B cell (primary cell): ENCODE data around the gene SLC6A6. TPM values are rescaled to one million over a fixed set of nuclear protein-coding genes. Genes with fewer than 3 reads are reported as not detected.
"Not testable (repeated sequence)": the region's sequence is repeated elsewhere in the genome, so short reads cannot be mapped to it uniquely, and the experiment has no call there.

Source experiments
- ATAC-seq: fragments of 200-7000 bp; cut with Tn5 transposase; one replicate; pipeline ENCODE4 v1.10.0; 2021; ENCODE audit warnings: low read depth, mild to moderate bottlenecking, moderate number of reproducible peaks, moderate library complexity
- CTCF ChIA-PET: fragments of 350-600 bp; sonication (Branson Sonifier 250); formaldehyde crosslinking; loops from one replicate; lab custom pipeline; 2021; ENCODE audit warnings: antibody characterized with exemption, inconsistent platforms; lab: Charles Lee
- POLR2A ChIA-PET: fragments of 350-600 bp; sonication (Branson Sonifier 250); formaldehyde crosslinking; loops from one replicate; lab custom pipeline; 2021; ENCODE audit warnings: antibody characterized with exemption; lab: Charles Lee
- DNase-seq: peaks from one replicate; pipeline ENCODE4 v3.0.0; 2013
- H2AFZ ChIP-seq: 2 replicates; pipeline ENCODE4 v1.6.1; 2012; ENCODE audit warnings: mild to moderate bottlenecking, low read depth, low read length; ENCODE audit not compliant: insufficient read depth, poor library complexity, severe bottlenecking
- H3K27ac ChIP-seq, 2 donors: 1 replicate in 1 of 2; 2 replicates in 1 of 2; pipeline ENCODE4 v1.5.1; 2012 to 2013; ENCODE audit warnings: low read length in 2 of 2, mild to moderate bottlenecking in 2 of 2, moderate library complexity in 1 of 2
- H3K27me3 ChIP-seq, 4 experiments: fragments of 200-600 bp in 1 of 4; sonication (generic) in 1 of 4; replicated peaks in 1 of 4; 1 replicate in 2 of 4; 2 replicates in 2 of 4; pipeline versions ENCODE4 v1.6.1 to v1.7.0; 2013 to 2016; ENCODE audit warnings: low read length in 3 of 4, mild to moderate bottlenecking in 2 of 4, mixed read lengths in 1 of 4, moderate library complexity in 1 of 4; ENCODE audit not compliant: insufficient read depth in 4 of 4, control insufficient read depth in 3 of 4; ENCODE audit errors: control extremely low read depth in 1 of 4
- H3K36me3 ChIP-seq, 2 experiments: replicated peaks in 1 of 2; 1 replicate in 1 of 2; 2 replicates in 1 of 2; pipeline versions ENCODE4 v1.6.1 to v1.7.1; 2013; ENCODE audit warnings: low read length in 1 of 2; ENCODE audit not compliant: insufficient read depth in 2 of 2, control insufficient read depth in 1 of 2; ENCODE audit errors: control extremely low read depth in 1 of 2, extremely low read depth in 1 of 2
- H3K4me1 ChIP-seq, 2 donors: fragments of 200-600 bp in 1 of 2; sonication (generic) in 1 of 2; 1 replicate in 1 of 2; 2 replicates in 1 of 2; pipeline versions ENCODE4 v1.5.1 to v1.6.1; 2013 to 2017; ENCODE audit warnings: low read length in 2 of 2; ENCODE audit not compliant: control insufficient read depth in 2 of 2, insufficient read depth in 2 of 2
- H3K4me2 ChIP-seq: replicated peaks from 2 replicates; pipeline ENCODE3; 2012; ENCODE audit warnings: mild to moderate bottlenecking, low read depth, low read length; ENCODE audit not compliant: poor library complexity, severe bottlenecking
- H3K4me3 ChIP-seq, 5 experiments: fragments of 200-600 bp in 1 of 5; sonication (generic) in 1 of 5; 1 replicate in 3 of 5; 2 replicates in 2 of 5; pipeline versions ENCODE4 v1.5.1 to v1.7.0; 2011 to 2016; ENCODE audit warnings: low read length in 4 of 5, mild to moderate bottlenecking in 4 of 5, low read depth in 2 of 5, control low read depth in 1 of 5, moderate library complexity in 1 of 5; ENCODE audit not compliant: insufficient read depth in 1 of 5; ENCODE audit errors: control extremely low read depth in 1 of 5, extremely low read depth in 1 of 5
- H3K79me2 ChIP-seq: fragments of 200-600 bp; sonication (generic); one replicate; pipeline ENCODE4 v1.6.0; 2016; ENCODE audit warnings: low read length; ENCODE audit not compliant: control insufficient read depth, insufficient read depth
- H3K9ac ChIP-seq: fragments of 200-600 bp; sonication (generic); 2 replicates; pipeline ENCODE4 v1.6.1; 2017; ENCODE audit warnings: mild to moderate bottlenecking, low read length, moderate library complexity
- H3K9me3 ChIP-seq, 3 donors: one replicate each; pipeline versions ENCODE4 v1.6.1 to v1.7.1; 2013; ENCODE audit warnings: low read length in 2 of 3; ENCODE audit not compliant: control insufficient read depth in 2 of 3, insufficient read depth in 1 of 3; ENCODE audit errors: control extremely low read depth in 1 of 3
- H4K20me1 ChIP-seq: 2 replicates; pipeline ENCODE4 v1.6.0; 2012; ENCODE audit warnings: mild to moderate bottlenecking, low read length; ENCODE audit not compliant: insufficient read depth, control insufficient read depth, poor library complexity, severe bottlenecking
- H3K27ac Mint-ChIP-seq: one replicate; pipeline ENCODE4 v1.8.0; 2021; ENCODE audit warnings: mixed read lengths
- H3K27me3 Mint-ChIP-seq: one replicate; pipeline ENCODE4 v1.8.0; 2021; ENCODE audit warnings: mixed read lengths
- H3K4me1 Mint-ChIP-seq: one replicate; pipeline ENCODE4 v1.8.0; 2021; ENCODE audit warnings: mixed read lengths
- H3K4me3 Mint-ChIP-seq: one replicate; pipeline ENCODE4 v1.8.0; 2021; ENCODE audit warnings: mixed read lengths
- H3K9me3 Mint-ChIP-seq: one replicate; pipeline ENCODE4 v1.8.0; 2022; ENCODE audit warnings: mixed read lengths; ENCODE audit not compliant: insufficient read depth
- EZH2 ChIP-seq: IDR thresholded peaks from 2 replicates; pipeline ENCODE4 v1.6.1; 2012; ENCODE audit warnings: borderline replicate concordance, low read depth, mild to moderate bottlenecking, moderate library complexity, low read length; ENCODE audit not compliant: insufficient read depth, poor library complexity, severe bottlenecking
- WGBS: methylation state at CpG from one replicate; pipeline ENCODE4 v1.1.5; 2013; ENCODE audit warnings: missing lambda C conversion rate; ENCODE audit not compliant: insufficient coverage; 5-methylcytosine and 5-hydroxymethylcytosine counted together
- intact Hi-C: fragments of 100-400 bp; cut with micrococcal nuclease; formaldehyde crosslinking; loops from one replicate; pipeline ENCODE4 v1.10.0; 2022
- polyA plus RNA-seq: library from polyadenylated mRNA; depleted of rRNA; stranded (reverse); fragments of >200 nt; gene quantifications from 2 replicates; pipeline ENCODE4 v1.2.3, GENCODE V29; 2012
- total RNA-seq, 2 donors: library from RNA; stranded (reverse); fragments of 120-200 nt in 1 of 2; gene quantifications; 1 replicate in 1 of 2; 2 replicates in 1 of 2; pipeline versions ENCODE4 v1.2.3 to v1.2.4, GENCODE V29; 2013 to 2022
- TF ChIP-seq, protein P1 (sequence below): fragments of 200-600 bp; IDR thresholded peaks from one replicate; pipeline ENCODE4 v1.8.0; 2022; ENCODE audit warnings: antibody characterized with exemption, mild to moderate bottlenecking

SLC6A6 gene
- total and polyA plus RNA-seq, 2 donors (not counting 1 experiment from before 2014, with no cell fraction given), result 34.2 to 48.7 TPM

- Mint-ChIP-seq H3K4me1 (peaks cover 76% of the 10 kb centered on the region), H3K9me3 (no peaks in the 10 kb centered on the region), H3K4me3 (no peak overlapping the region), H3K27ac (peak overlapping the region; percentile 94), H3K27me3 (no peaks in the 10 kb centered on the region)
- TF ChIP-seq, protein P1, sequence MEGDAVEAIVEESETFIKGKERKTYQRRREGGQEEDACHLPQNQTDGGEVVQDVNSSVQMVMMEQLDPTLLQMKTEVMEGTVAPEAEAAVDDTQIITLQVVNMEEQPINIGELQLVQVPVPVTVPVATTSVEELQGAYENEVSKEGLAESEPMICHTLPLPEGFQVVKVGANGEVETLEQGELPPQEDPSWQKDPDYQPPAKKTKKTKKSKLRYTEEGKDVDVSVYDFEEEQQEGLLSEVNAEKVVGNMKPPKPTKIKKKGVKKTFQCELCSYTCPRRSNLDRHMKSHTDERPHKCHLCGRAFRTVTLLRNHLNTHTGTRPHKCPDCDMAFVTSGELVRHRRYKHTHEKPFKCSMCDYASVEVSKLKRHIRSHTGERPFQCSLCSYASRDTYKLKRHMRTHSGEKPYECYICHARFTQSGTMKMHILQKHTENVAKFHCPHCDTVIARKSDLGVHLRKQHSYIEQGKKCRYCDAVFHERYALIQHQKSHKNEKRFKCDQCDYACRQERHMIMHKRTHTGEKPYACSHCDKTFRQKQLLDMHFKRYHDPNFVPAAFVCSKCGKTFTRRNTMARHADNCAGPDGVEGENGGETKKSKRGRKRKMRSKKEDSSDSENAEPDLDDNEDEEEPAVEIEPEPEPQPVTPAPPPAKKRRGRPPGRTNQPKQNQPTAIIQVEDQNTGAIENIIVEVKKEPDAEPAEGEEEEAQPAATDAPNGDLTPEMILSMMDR, result no peak
- TF ChIP-seq EZH2, result no peak
- Histone ChIP-seq H3K27ac (peak overlapping the region in 1 of 2 donors; percentile 98), H4K20me1 (peaks cover 19% of the 10 kb centered on the region), H2AFZ (no peak overlapping the region), H3K4me2 (no peak overlapping the region), H3K9ac (no peak overlapping the region), H3K27me3 (no peaks in the 10 kb centered on the region), H3K36me3 (no peaks in the 10 kb centered on the region), H3K79me2 (peaks cover 74% of the 10 kb centered on the region), H3K4me1 (peaks cover 58 to 77% of the 10 kb centered on the region in 2 donors), H3K4me3 (no peak overlapping the region), H3K9me3 (no peaks in the 10 kb centered on the region)
- POLR2A ChIA-PET, result no interaction called here
- WGBS, result 91% methylated on average over 14 of the region's 18 CpGs
- intact Hi-C loops, result no loop called here
- ATAC-seq (no peak), DNase-seq (no peak)
- CTCF ChIA-PET, result interaction anchor here (0.9 to 1.3 kb wide), 3 partner anchors 14 to 33 kb away, joined by 3 to 5 read pairs (median 3); partner anchors contain the start of gene SLC6A6
Measured at GRCh38 chr3:14435175-14436014, 33.0 kb downstream of the SLC6A6 start.

DNA sequence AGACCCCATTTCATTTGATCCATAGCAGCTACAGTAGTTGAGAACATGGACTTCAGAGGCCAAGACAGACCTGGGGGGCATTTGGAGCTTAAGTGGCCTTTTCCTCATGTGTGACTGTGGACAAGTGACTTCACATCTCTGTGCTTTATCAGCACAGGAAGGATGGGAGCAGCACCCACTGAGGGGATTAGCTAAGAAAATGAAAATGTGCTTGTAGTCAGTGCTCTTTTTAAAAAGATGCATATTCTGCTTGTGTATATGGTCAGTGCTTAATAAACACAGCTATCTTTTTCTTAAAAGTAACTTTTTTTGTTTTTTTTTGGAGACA is 34.5 kb downstream of the SLC6A6 start:
- H3K4me1 Mint-ChIP-seq, result peaks cover 68% of the 10 kb centered on the region
- H3K4me3 ChIP-seq, result no peak overlapping the region
- H3K79me2 ChIP-seq, result peaks cover 85% of the 10 kb centered on the region
- H4K20me1 ChIP-seq, result peaks cover 34% of the 10 kb centered on the region
- ATAC-seq (no peak), DNase-seq (no peak)
- peaks cover 43 to 66% of the 10 kb centered on the region in 2 donors for H3K4me1 ChIP-seq
- no peak overlapping the region for H3K9ac ChIP-seq
- CTCF ChIA-PET, result interaction anchor here (0.7 to 1.3 kb wide), 2 partner anchors 13 to 25 kb away, joined by 3 read pairs; no protein-coding TSS in a partner anchor
- TF ChIP-seq, protein P1, result no peak
- H3K27ac Mint-ChIP-seq, result peak overlapping the region; percentile 67
- H3K4me2 ChIP-seq, result no peak overlapping the region
- POLR2A ChIA-PET, result interaction anchor here (0.5 kb wide), 1 partner anchor 31 kb away, joined by 3 read pairs; no protein-coding TSS in a partner anchor
- H3K27me3 Mint-ChIP-seq, result no peaks in the 10 kb centered on the region
- no peaks in the 10 kb centered on the region for H3K36me3 ChIP-seq
- no peaks in the 10 kb centered on the region for H3K9me3 ChIP-seq
- no peaks in the 10 kb centered on the region for H3K9me3 Mint-ChIP-seq
- H3K27me3 ChIP-seq, result no peaks in the 10 kb centered on the region
- no peak overlapping the region for H3K4me3 Mint-ChIP-seq
- intact Hi-C loops, result no loop called here
- H3K27ac ChIP-seq, result peak overlapping the region in 1 of 2 donors; percentile 19
- no peak overlapping the region for H2AFZ ChIP-seq

DNA sequence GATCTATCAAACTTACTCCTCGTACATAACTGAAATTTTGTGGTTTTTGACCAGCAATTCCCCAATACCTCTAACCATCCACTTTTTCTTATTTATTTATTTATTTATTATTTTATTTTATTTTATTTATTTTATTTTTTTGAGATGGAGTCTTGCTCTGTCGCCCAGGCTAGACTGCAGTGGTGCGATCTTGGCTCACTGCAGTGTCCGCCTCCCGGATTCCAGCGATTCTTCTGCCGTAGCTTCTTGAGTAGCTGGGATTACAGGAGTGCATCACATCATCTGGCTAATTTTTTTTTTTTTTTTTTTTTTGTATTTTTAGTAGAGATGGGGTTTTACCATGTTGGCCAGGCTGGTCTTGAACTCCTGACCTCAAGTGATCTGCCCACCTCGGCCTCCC is 35.3 kb downstream of the SLC6A6 start:
- peaks cover 61% of the 10 kb centered on the region for H3K4me1 Mint-ChIP-seq
- H3K27me3 Mint-ChIP-seq, H3K27ac ChIP-seq, H3K9me3 Mint-ChIP-seq, H3K9ac ChIP-seq, H3K27me3 ChIP-seq, H3K4me3 ChIP-seq, H3K4me3 Mint-ChIP-seq, H3K4me2 ChIP-seq, H2AFZ ChIP-seq, DNase-seq, ATAC-seq, H3K27ac Mint-ChIP-seq, H3K36me3 ChIP-seq, POLR2A ChIA-PET, intact Hi-C loops, H3K9me3 ChIP-seq: not testable (repeated sequence)
- CTCF ChIA-PET, result interaction anchor here (0.7 to 2.7 kb wide), 2 partner anchors 30 to 176 kb away, joined by 3 to 11 read pairs; no protein-coding TSS in a partner anchor
- WGBS, result no CpG with 5 or more reads among the region's 8 CpGs
- H3K79me2 ChIP-seq, result peaks cover 85% of the 10 kb centered on the region
- H4K20me1 ChIP-seq, result peaks cover 41% of the 10 kb centered on the region
- peaks cover 38 to 58% of the 10 kb centered on the region in 2 donors for H3K4me1 ChIP-seq
